Posterior cingulate gyrus (tissue), 11 donors: Measurements from ENCODE around the gene IRF2BP1.
A peak's percentile ranks its signal among the peaks of the same experiment; 100 is the strongest.
"Not testable (repeated sequence)": the region's sequence is repeated elsewhere in the genome, so short reads cannot be mapped to it uniquely, and the experiment has no call there.

Source experiments
- DNase-seq, 10 donors: peaks; one replicate each; pipeline versions ENCODE4 v3.0.0 to v3.0.0-alpha.2; 2020 to 2021; ENCODE audit warnings: mixed read lengths in 3 of 10
- intact Hi-C: fragments of 100-400 bp; cut with DNase I; formaldehyde crosslinking; loops from one replicate; pipeline ENCODE4 v1.15.1; 2023

Gene IRF2BP1

GRCh38 chr19:45902651-45903625, 17.0 kb upstream of the IRF2BP1 start:
- DNase-seq, result peak; percentile 95 to 100 (median 98)
- intact Hi-C loops, result loop anchor here (2.0 to 10.0 kb wide), 4 partner anchors 16 to 172 kb away; partner anchors contain the start of gene IRF2BP1

- peak in 1 of 10 donors; percentile 52 for DNase-seq
- intact Hi-C loops, result loop anchor here (2.0 to 10.0 kb wide), 4 partner anchors 15 to 173 kb away; partner anchors contain the start of gene IRF2BP1
Observed at GRCh38 chr19:45901912-45902650, 16.1 kb upstream of the IRF2BP1 start, which contains the start of gene MYPOP. Gene MYPOP (minus strand): TSS chr19:45902613. CDS start chr19:45901773, 840 bp downstream.

GRCh38 chr19:45901432-45901911, 15.5 kb upstream of the IRF2BP1 start:
- DNase-seq, result peak in 1 of 10 donors; percentile 27
- intact Hi-C loops, result loop anchor here (5.0 to 10.0 kb wide), 3 partner anchors 53 to 173 kb away; no protein-coding TSS in a partner anchor

- DNase-seq, result peak in 1 of 10 donors; percentile 39
- intact Hi-C loops, result loop anchor here (5.0 to 10.0 kb wide), 3 partner anchors 54 to 174 kb away; no protein-coding TSS in a partner anchor
Observed at GRCh38 chr19:45900738-45901431, 14.9 kb upstream of the IRF2BP1 start.

GRCh38 chr19:45899919-45900589, 14.1 kb upstream of the IRF2BP1 start:
- DNase-seq, result peak in 1 of 10 donors; percentile 3
- intact Hi-C loops, result loop anchor here (5.0 to 10.0 kb wide), 3 partner anchors 55 to 175 kb away; no protein-coding TSS in a partner anchor

GRCh38 chr19:45899253-45899652, 13.3 kb upstream of the IRF2BP1 start:
- DNase-seq, result no peak
- intact Hi-C loops, result no loop called here

GRCh38 chr19:45897261-45897812, 11.4 kb upstream of the IRF2BP1 start:
- no peak for DNase-seq
- intact Hi-C loops, result no loop called here

- DNase-seq, intact Hi-C loops: not testable (repeated sequence)
Observed at GRCh38 chr19:45895983-45896599, 10.2 kb upstream of the IRF2BP1 start.

GRCh38 chr19:45895519-45895972, 9.6 kb upstream of the IRF2BP1 start:
- intact Hi-C loops, result no loop called here
- DNase-seq, result no peak

- intact Hi-C loops, result no loop called here
- no peak for DNase-seq
Observed at GRCh38 chr19:45890877-45891276, 4.9 kb upstream of the IRF2BP1 start.

GRCh38 chr19:45889210-45889885, 3.4 kb upstream of the IRF2BP1 start:
- DNase-seq, result no peak
- intact Hi-C loops, result no loop called here

- DNase-seq, result no peak
- intact Hi-C loops, result loop anchor here (2.0 kb wide), 3 partner anchors 16 to 130 kb away; partner anchors contain the start of genes MYPOP and SYMPK
Observed at GRCh38 chr19:45887200-45887710, 1.3 kb upstream of the IRF2BP1 start.

GRCh38 chr19:45886427-45887199, 672 bp upstream of the IRF2BP1 start:
- intact Hi-C loops, result loop anchor here (2.0 kb wide), 3 partner anchors 16 to 130 kb away; partner anchors contain the start of genes MYPOP and SYMPK
- peak; percentile 86 to 98 (median 90) for DNase-seq

- intact Hi-C loops, result no loop called here
- no peak for DNase-seq
Observed at GRCh38 chr19:45884682-45885555, 1.0 kb downstream of the IRF2BP1 start.

GRCh38 chr19:45883881-45884681, 1.9 kb downstream of the IRF2BP1 start:
- peak in 1 of 10 donors; percentile 87 for DNase-seq
- intact Hi-C loops, result no loop called here
